Peyer's patch (tissue), 4 donors: Measurements from ENCODE around the gene CXCL6. TPM values are rescaled to one million over a fixed set of nuclear protein-coding genes. Genes with fewer than 3 reads are reported as not detected.

Experiments used
- DNase-seq, 3 donors: peaks; one replicate each; pipeline ENCODE4 v3.0.0-alpha.2; 2017 to 2019
- H3K27ac ChIP-seq, 4 donors: fragments of 200-600 bp; sonication (generic); one replicate each; pipeline ENCODE4 v1.5.1; 2016 to 2019
- H3K27me3 ChIP-seq, 2 donors: fragments of 200-600 bp; sonication (generic); one replicate each; pipeline ENCODE4 v1.5.1; 2019
- H3K36me3 ChIP-seq, 3 donors: fragments of 200-600 bp; sonication (generic); one replicate each; pipeline ENCODE4 v1.5.1; 2016 to 2019
- H3K4me1 ChIP-seq, 4 donors: fragments of 200-600 bp; sonication (generic); one replicate each; pipeline ENCODE4 v1.5.1; 2016 to 2019
- H3K4me3 ChIP-seq, 4 donors: fragments of 200-600 bp; sonication (generic); 1 replicate in 3 of 4; 2 replicates in 1 of 4; pipeline ENCODE4 v1.5.1; 2016 to 2019; ENCODE audit warnings: mild to moderate bottlenecking in 1 of 4
- H3K9me3 ChIP-seq, 4 donors: fragments of 200-600 bp; sonication (generic); one replicate each; pipeline ENCODE4 v1.5.1; 2016 to 2019; ENCODE audit warnings: mild to moderate bottlenecking in 1 of 4
- CTCF ChIP-seq, 6 experiments: fragments of 450-650 bp in 4 of 6; fragments of 200-600 bp in 2 of 6; sonication (generic) in 1 of 6; IDR thresholded peaks; one replicate each; pipeline ENCODE4 v1.5.1; 2017 to 2019; ENCODE audit warnings: antibody characterized with exemption in 6 of 6, mild to moderate bottlenecking in 3 of 6, moderate library complexity in 1 of 6
- POLR2A ChIP-seq, 2 donors: fragments of 450-650 bp; IDR thresholded peaks; one replicate each; pipeline ENCODE4 v1.5.1; 2017; ENCODE audit warnings: antibody characterized with exemption in 2 of 2, mild to moderate bottlenecking in 2 of 2, moderate library complexity in 2 of 2
- total RNA-seq, 4 donors: library from RNA; depleted of rRNA; stranded (reverse); fragments of >200 nt; gene quantifications; one replicate each; pipeline ENCODE4 v1.1.0, GENCODE V29; 2016

CXCL6 gene
- total RNA-seq, 4 donors from 2014 or later = 1.6 TPM; not detected in 3

- DNase-seq = no peak
- Histone ChIP-seq H3K4me1 (no peaks in the 10 kb centered on the region), H3K27ac (no peak overlapping the region), H3K36me3 (no peaks in the 10 kb centered on the region), H3K9me3 (no peaks in the 10 kb centered on the region), H3K27me3 (no peaks in the 10 kb centered on the region), H3K4me3 (no peak overlapping the region)
- TF ChIP-seq CTCF (IDR thresholded peaks at IDR 0.05) = no peak
- no peak for TF ChIP-seq POLR2A (IDR thresholded peaks at IDR 0.05)
Measured at GRCh38 chr4:73817341-73817740, 19.1 kb upstream of the CXCL6 start.

GRCh38 chr4:73821325-73821724 is 15.2 kb upstream of the CXCL6 start:
- no peaks in the 10 kb centered on the region for H3K27me3 ChIP-seq
- no peaks in the 10 kb centered on the region for H3K36me3 ChIP-seq
- no peak overlapping the region for H3K4me3 ChIP-seq
- H3K27ac ChIP-seq = no peak overlapping the region
- DNase-seq = no peak
- H3K9me3 ChIP-seq = no peaks in the 10 kb centered on the region
- TF ChIP-seq POLR2A (IDR thresholded peaks at IDR 0.05) = no peak
- TF ChIP-seq CTCF (IDR thresholded peaks at IDR 0.05) = no peak
- H3K4me1 ChIP-seq = no peaks in the 10 kb centered on the region

- no peak for TF ChIP-seq CTCF (IDR thresholded peaks at IDR 0.05)
- TF ChIP-seq POLR2A (IDR thresholded peaks at IDR 0.05) = no peak
- H3K4me1 ChIP-seq = no peaks in the 10 kb centered on the region
- DNase-seq = no peak
- H3K36me3 ChIP-seq = no peaks in the 10 kb centered on the region
- no peaks in the 10 kb centered on the region for H3K9me3 ChIP-seq
- H3K4me3 ChIP-seq = no peak overlapping the region
- no peak overlapping the region for H3K27ac ChIP-seq
- no peaks in the 10 kb centered on the region for H3K27me3 ChIP-seq
Measured at GRCh38 chr4:73822389-73822788, 14.1 kb upstream of the CXCL6 start.

- Histone ChIP-seq H3K4me3 (no peak overlapping the region), H3K4me1 (no peaks in the 10 kb centered on the region), H3K9me3 (no peaks in the 10 kb centered on the region), H3K27me3 (no peaks in the 10 kb centered on the region), H3K27ac (no peak overlapping the region), H3K36me3 (no peaks in the 10 kb centered on the region)
- no peak for DNase-seq
- TF ChIP-seq POLR2A (IDR thresholded peaks at IDR 0.05) = no peak
- no peak for TF ChIP-seq CTCF (IDR thresholded peaks at IDR 0.05)
Measured at GRCh38 chr4:73822812-73823504, 13.5 kb upstream of the CXCL6 start.

- H3K36me3 ChIP-seq = no peaks in the 10 kb centered on the region
- no peaks in the 10 kb centered on the region for H3K4me1 ChIP-seq
- no peak overlapping the region for H3K27ac ChIP-seq
- no peak for DNase-seq
- H3K27me3 ChIP-seq = no peaks in the 10 kb centered on the region
- TF ChIP-seq CTCF (IDR thresholded peaks at IDR 0.05) (no peak), POLR2A (IDR thresholded peaks at IDR 0.05) (no peak)
- no peaks in the 10 kb centered on the region for H3K9me3 ChIP-seq
- H3K4me3 ChIP-seq = no peak overlapping the region
Measured at GRCh38 chr4:73823760-73824159, 12.7 kb upstream of the CXCL6 start.

GRCh38 chr4:73828956-73829355 is 7.5 kb upstream of the CXCL6 start:
- no peak for TF ChIP-seq CTCF (IDR thresholded peaks at IDR 0.05)
- TF ChIP-seq POLR2A (IDR thresholded peaks at IDR 0.05) = no peak
- H3K4me3 ChIP-seq = no peak overlapping the region

More at GRCh38 chr4:73828956-73829355, 7.5 kb upstream of the CXCL6 start:
- H3K36me3 ChIP-seq = no peaks in the 10 kb centered on the region
- DNase-seq = no peak
- no peaks in the 10 kb centered on the region for H3K27me3 ChIP-seq
- no peaks in the 10 kb centered on the region for H3K9me3 ChIP-seq
- no peaks in the 10 kb centered on the region for H3K4me1 ChIP-seq
- no peak overlapping the region for H3K27ac ChIP-seq
